Right lobe of liver (tissue), 4 donors: Measurements from ENCODE around the gene ARGLU1.

Experiments
- CTCF ChIP-seq, 4 donors: fragments of 200-600 bp in 3 of 4; fragments of 450-650 bp in 1 of 4; IDR thresholded peaks; one replicate each; pipeline versions ENCODE4 v1.5.1 to v1.8.0; 2016 to 2022; ENCODE audit warnings: antibody characterized with exemption in 4 of 4, mild to moderate bottlenecking in 2 of 4
- POLR2A ChIP-seq: fragments of 450-650 bp; IDR thresholded peaks from one replicate; pipeline ENCODE4 v1.6.1; 2017; ENCODE audit warnings: antibody characterized with exemption, mild to moderate bottlenecking
- donor health status: DM: no; HTN: no; CAD: no.
- donor health status: DM: no; HTN: no; CAD: no.
- donor health status: DM: no; HTN: yes; CAD: no.

- TF ChIP-seq CTCF (IDR thresholded peaks at IDR 0.05), result no peak
- no peak for TF ChIP-seq POLR2A
Measured at GRCh38 chr13:106492588-106493475, 75.1 kb downstream of the ARGLU1 start.
